NCI-H2107 treated with DMSO at 0.1 percent for 48 hours (cell line): ENCODE data around the gene TAS2R20.

Source experiments
- DNase-seq: peaks from one replicate; lab custom pipeline; 2025; ENCODE audit not compliant: unreplicated experiment; lab: John Stamatoyannopoulos, UW

The TAS2R20 gene

GRCh38 chr12:10960211-10960610 is 37.9 kb downstream of the TAS2R20 start:
- no peak for DNase-seq

DNA sequence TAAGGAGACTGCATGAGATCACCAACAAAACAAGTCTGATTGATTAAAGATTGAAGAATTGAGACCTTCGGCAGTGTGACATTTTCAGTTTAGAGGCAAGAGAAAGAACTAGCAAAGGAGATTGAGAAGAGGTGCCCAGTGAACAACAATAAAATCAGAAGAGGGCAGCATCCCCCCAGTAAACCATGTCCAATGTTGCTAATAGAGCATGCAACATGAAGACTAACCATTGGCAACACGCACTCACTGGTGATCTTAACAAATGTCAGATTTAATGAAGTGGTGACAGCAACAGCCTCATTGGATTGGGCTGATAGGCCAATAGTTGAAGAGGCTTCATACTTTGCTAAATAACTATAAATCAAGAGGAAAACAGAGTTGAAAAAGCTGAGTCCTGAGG is 38.3 kb downstream of the TAS2R20 start:
- DNase-seq = no peak

- DNase-seq = no peak
Measured at GRCh38 chr12:10957741-10958140, 40.4 kb downstream of the TAS2R20 start.

DNA sequence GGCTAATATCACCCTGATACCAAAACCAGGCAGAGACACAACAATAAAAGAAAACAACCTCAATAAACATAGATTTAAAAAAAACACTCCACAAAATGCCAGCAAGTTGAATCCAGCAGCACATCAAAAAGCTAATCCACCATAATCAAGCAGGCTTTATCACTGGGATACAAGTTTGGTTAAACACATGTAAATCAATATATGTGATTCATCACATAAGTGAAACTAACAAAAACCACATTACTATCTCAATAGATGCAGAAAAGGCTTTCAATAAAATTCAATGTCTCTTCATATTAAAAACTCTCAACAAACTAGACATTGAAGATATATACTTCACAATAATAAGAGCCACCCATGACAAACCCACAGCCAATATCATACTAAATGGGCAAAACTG is 42.0 kb downstream of the TAS2R20 start:
- DNase-seq = no peak

GRCh38 chr12:10952645-10953044 is 45.5 kb downstream of the TAS2R20 start:
- no peak for DNase-seq
